Vagina (tissue), 2 donors: Measurements from ENCODE around the gene RIMS3. TPM values are rescaled to one million over a fixed set of nuclear protein-coding genes. Genes with fewer than 3 reads are reported as not detected.
"Not testable (repeated sequence)": the region's sequence is repeated elsewhere in the genome, so short reads cannot be mapped to it uniquely, and the experiment has no call there.

Experiments used
- DNase-seq, 2 donors: peaks; one replicate each; pipeline ENCODE4 v3.0.0-alpha.2; 2017; ENCODE audit errors: extremely low spot score in 2 of 2
- H3K27ac ChIP-seq: fragments of 200-600 bp; sonication (generic); one replicate; pipeline ENCODE4 v1.5.1; 2019
- H3K27me3 ChIP-seq: fragments of 200-600 bp; sonication (generic); one replicate; pipeline ENCODE4 v1.5.1; 2019
- H3K36me3 ChIP-seq, 2 donors: fragments of 200-600 bp; sonication (generic); one replicate each; pipeline ENCODE4 v1.5.1; 2017 to 2019
- H3K4me1 ChIP-seq: fragments of 200-600 bp; sonication (generic); one replicate; pipeline ENCODE4 v1.5.1; 2019
- H3K4me3 ChIP-seq, 2 donors: fragments of 200-600 bp; sonication (generic); 1 replicate in 1 of 2; 2 replicates in 1 of 2; pipeline ENCODE4 v1.5.1; 2016 to 2019
- H3K9me3 ChIP-seq: fragments of 200-600 bp; sonication (generic); one replicate; pipeline ENCODE4 v1.5.1; 2019
- POLR2A ChIP-seq, 2 donors: fragments of 450-650 bp; IDR thresholded peaks; one replicate each; pipeline ENCODE4 v1.6.1; 2017; ENCODE audit warnings: antibody characterized with exemption in 2 of 2, mild to moderate bottlenecking in 2 of 2, moderate library complexity in 2 of 2
- POLR2AphosphoS5 ChIP-seq, 2 donors: sonication (generic); formaldehyde crosslinking; IDR thresholded peaks; one replicate each; pipeline ENCODE4 v1.9.0; 2017; ENCODE audit warnings: antibody characterized with exemption in 2 of 2, mild to moderate bottlenecking in 2 of 2, low read depth in 1 of 2; ENCODE audit not compliant: insufficient read depth in 1 of 2
- intact Hi-C: fragments of 100-400 bp; cut with DNase I; formaldehyde crosslinking; loops from one replicate; pipeline ENCODE4 v1.15.1; 2023
- total RNA-seq: library from RNA; depleted of rRNA; stranded (reverse); fragments of >200 nt; gene quantifications from one replicate; pipeline ENCODE4 v1.2.3, GENCODE V29; 2016
- TF ChIP-seq, protein P1 (sequence below), 3 experiments: fragments of 450-650 bp in 2 of 3; fragments of 200-600 bp in 1 of 3; sonication (generic) in 1 of 3; IDR thresholded peaks; one replicate each; pipeline ENCODE4 v1.5.1; 2017 to 2019; ENCODE audit warnings: antibody characterized with exemption in 3 of 3, mild to moderate bottlenecking in 2 of 3, moderate library complexity in 2 of 3

Gene RIMS3
- total RNA-seq, 1 donor from 2014 or later, result 4.7 TPM

DNA sequence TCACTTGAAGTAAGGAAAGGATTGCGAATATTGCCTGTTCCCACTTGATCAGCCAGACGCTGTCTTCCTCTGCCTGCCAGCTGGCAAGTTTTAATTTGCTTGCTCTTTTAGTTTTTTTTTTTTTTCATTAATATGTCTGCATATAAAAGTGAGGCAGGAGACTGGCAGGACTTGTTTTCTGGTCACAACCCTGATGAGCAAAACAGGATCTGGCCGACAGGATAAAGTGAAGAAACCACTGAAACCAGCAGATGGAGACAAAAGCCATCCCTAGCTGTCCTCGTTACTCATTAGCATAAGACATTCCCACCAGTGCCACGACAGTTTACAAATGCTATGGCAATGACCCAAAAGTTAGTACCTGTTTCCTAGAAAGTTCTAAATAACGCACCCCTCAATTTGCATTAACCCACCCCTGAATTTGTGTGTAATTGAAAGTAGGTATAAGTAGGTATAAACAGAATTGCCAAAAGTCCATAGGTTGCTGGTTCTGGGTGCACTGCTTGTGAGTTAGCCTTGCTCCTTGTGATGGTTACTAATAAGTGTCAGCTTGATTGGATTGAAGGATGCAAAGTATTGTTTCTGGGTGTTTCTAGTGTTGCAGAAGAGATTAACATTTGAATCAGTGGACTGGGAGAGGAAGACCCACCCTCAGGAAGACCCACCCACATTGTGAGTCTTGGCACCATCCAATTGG lies 73.2 kb downstream of the RIMS3 start:
- TF ChIP-seq POLR2AphosphoS5 (IDR thresholded peaks at IDR 0.05; ENCODE audit: insufficient read depth in 1 of 2, low read depth in 1 of 2) (peak in 1 of 2 donors; percentile 70), POLR2A (IDR thresholded peaks at IDR 0.05) (no peak)
- TF ChIP-seq, protein P1, sequence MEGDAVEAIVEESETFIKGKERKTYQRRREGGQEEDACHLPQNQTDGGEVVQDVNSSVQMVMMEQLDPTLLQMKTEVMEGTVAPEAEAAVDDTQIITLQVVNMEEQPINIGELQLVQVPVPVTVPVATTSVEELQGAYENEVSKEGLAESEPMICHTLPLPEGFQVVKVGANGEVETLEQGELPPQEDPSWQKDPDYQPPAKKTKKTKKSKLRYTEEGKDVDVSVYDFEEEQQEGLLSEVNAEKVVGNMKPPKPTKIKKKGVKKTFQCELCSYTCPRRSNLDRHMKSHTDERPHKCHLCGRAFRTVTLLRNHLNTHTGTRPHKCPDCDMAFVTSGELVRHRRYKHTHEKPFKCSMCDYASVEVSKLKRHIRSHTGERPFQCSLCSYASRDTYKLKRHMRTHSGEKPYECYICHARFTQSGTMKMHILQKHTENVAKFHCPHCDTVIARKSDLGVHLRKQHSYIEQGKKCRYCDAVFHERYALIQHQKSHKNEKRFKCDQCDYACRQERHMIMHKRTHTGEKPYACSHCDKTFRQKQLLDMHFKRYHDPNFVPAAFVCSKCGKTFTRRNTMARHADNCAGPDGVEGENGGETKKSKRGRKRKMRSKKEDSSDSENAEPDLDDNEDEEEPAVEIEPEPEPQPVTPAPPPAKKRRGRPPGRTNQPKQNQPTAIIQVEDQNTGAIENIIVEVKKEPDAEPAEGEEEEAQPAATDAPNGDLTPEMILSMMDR (IDR thresholded peaks at IDR 0.05), result peak in 1 of 3 experiments; percentile 26
- no peak for DNase-seq
- H3K27ac ChIP-seq, result no peak overlapping the region
- intact Hi-C loops, result no loop called here
- H3K4me3 ChIP-seq, result no peak overlapping the region
- H3K9me3 ChIP-seq, result no peaks in the 10 kb centered on the region
- no peaks in the 10 kb centered on the region for H3K36me3 ChIP-seq
- H3K27me3 ChIP-seq, result no peaks in the 10 kb centered on the region
- H3K4me1 ChIP-seq, result no peaks in the 10 kb centered on the region

DNA sequence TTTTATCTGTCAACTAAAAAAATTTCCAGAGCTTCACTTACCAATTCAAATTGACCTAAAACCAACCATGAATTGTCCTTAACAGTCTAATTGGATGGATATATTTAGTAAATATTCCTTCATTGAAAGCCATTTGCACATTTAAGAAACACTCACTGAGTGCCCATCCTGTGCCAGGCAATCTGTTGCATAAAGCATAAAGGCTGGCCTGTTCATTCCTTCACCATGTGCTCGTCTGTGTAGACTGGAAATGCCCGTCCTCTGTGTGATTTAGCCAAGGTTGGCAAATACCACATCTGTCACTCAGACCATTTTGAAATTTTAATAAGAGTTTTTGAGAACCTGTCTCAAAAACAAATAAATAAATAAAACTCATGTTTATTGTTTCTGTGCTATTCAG lies 76.9 kb downstream of the RIMS3 start:
- no peak for DNase-seq
- H3K36me3 ChIP-seq, result no peaks in the 10 kb centered on the region
- TF ChIP-seq POLR2AphosphoS5 (IDR thresholded peaks at IDR 0.05; ENCODE audit: insufficient read depth in 1 of 2, low read depth in 1 of 2) (no peak), POLR2A (IDR thresholded peaks at IDR 0.05) (no peak)
- TF ChIP-seq, protein P1 (IDR thresholded peaks at IDR 0.05), result no peak
- intact Hi-C loops, result no loop called here
- no peaks in the 10 kb centered on the region for H3K9me3 ChIP-seq
- H3K27me3 ChIP-seq, result no peaks in the 10 kb centered on the region
- H3K4me3 ChIP-seq, result no peak overlapping the region
- H3K4me1 ChIP-seq, result no peaks in the 10 kb centered on the region
- no peak overlapping the region for H3K27ac ChIP-seq

DNA sequence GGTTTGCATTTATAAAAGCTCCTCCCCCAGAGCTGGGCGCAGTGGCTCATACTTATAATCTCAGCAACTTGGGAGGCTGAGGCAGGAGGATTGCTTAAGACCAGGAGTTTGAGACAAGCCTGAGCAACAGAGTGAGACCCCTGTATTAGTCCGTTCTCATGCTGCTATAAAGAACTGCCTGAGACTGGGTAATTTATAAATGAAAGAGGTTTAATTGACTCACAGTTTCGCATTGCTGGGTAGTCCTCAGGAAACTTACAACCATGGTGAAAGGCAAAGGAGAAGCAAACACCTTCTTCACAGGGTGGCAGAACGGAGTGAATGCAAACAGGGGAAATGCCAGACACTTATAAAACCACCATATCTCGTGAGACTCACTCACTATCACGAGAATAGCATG lies 81.5 kb downstream of the RIMS3 start:
- TF ChIP-seq POLR2A (IDR thresholded peaks at IDR 0.05) (no peak), POLR2AphosphoS5 (IDR thresholded peaks at IDR 0.05; ENCODE audit: insufficient read depth in 1 of 2, low read depth in 1 of 2) (no peak)
- TF ChIP-seq, protein P1 (IDR thresholded peaks at IDR 0.05), result no peak
- intact Hi-C loops, result no loop called here
- H3K27me3 ChIP-seq, result no peaks in the 10 kb centered on the region
- no peak for DNase-seq
- no peak overlapping the region for H3K4me3 ChIP-seq
- no peaks in the 10 kb centered on the region for H3K9me3 ChIP-seq
- H3K4me1 ChIP-seq, result no peaks in the 10 kb centered on the region
- no peak overlapping the region for H3K27ac ChIP-seq
- no peaks in the 10 kb centered on the region for H3K36me3 ChIP-seq

DNA sequence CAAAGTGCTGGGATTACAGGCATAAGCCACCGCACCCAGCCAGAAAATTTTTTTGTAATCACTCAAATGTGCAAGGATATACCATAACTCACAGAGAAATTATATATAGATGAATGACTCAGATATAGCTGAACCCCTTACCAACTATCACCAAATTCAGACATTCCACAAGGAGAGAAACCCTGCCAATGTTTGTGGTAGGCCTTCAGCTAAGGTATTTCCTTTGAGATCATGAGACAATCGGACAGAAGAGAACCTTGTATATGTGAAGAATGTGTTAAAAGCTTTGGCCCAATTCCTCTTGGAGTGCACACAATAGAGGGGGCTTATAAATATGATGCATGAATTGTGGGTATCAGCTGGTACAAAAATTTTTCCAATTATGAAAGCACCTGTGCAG lies 83.4 kb downstream of the RIMS3 start:
- intact Hi-C loops, result no loop called here
- no peaks in the 10 kb centered on the region for H3K36me3 ChIP-seq
- no peaks in the 10 kb centered on the region for H3K9me3 ChIP-seq
- no peak overlapping the region for H3K27ac ChIP-seq
- H3K27me3 ChIP-seq, result no peaks in the 10 kb centered on the region
- DNase-seq, result no peak
- TF ChIP-seq, protein P1 (IDR thresholded peaks at IDR 0.05), result no peak
- TF ChIP-seq POLR2AphosphoS5 (IDR thresholded peaks at IDR 0.05; ENCODE audit: insufficient read depth in 1 of 2, low read depth in 1 of 2) (no peak), POLR2A (IDR thresholded peaks at IDR 0.05) (no peak)
- no peaks in the 10 kb centered on the region for H3K4me1 ChIP-seq
- H3K4me3 ChIP-seq, result no peak overlapping the region

DNA sequence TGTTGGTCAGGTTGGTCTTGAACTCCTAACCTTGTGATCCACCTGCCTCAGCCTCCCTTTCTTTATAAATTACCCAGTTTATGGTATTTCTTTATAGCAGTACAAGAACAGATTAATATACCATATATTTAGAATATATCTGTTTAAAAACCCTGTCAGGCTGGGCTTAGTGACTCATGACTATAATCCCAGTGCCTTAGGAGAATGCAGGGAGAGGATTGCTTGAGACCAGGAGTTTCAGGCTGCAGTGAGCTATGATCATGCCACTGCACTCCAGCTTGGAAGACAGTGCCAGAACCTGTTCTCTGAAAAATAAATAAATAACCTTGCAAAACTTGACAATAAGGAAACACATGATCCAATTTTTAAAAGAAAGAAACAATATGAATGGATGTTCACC lies 90.1 kb downstream of the RIMS3 start:
- Histone ChIP-seq H3K9me3 (no peaks in the 10 kb centered on the region), H3K27ac (no peak overlapping the region), H3K4me1 (no peaks in the 10 kb centered on the region), H3K4me3 (no peak overlapping the region), H3K36me3 (no peaks in the 10 kb centered on the region), H3K27me3 (no peaks in the 10 kb centered on the region)
- intact Hi-C loops, result no loop called here
- no peak for DNase-seq
- TF ChIP-seq, protein P1 (IDR thresholded peaks at IDR 0.05), result no peak

DNA sequence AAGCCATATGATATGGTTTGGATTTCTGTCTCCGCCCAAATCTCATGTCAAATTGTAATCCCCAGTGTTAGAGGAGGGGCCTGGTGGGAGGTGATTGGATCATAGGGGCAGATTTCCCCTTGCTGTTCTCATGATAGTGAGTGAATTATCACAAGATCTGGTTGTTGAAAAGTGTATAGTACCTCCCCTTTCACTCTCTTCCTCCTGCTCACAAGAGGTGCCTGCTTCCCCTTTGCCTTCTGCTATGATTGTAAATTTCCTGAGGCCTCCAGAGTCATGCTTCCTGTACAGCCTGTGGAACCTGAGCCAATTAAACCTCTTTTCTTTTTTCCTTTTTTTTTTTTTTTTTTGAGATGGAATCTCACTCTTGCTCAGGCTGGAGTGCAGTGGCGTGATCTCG lies 90.7 kb downstream of the RIMS3 start:
- H3K27ac ChIP-seq, DNase-seq, intact Hi-C loops, H3K4me3 ChIP-seq, H3K27me3 ChIP-seq, H3K36me3 ChIP-seq, H3K9me3 ChIP-seq, H3K4me1 ChIP-seq: not testable (repeated sequence)
